HG03280 (cell line): ENCODE results near the gene NBAS.
A peak's percentile ranks its signal among the peaks of the same experiment; 100 is the strongest.
"Not testable (repeated sequence)": the region's sequence is repeated elsewhere in the genome, so short reads cannot be mapped to it uniquely, and the experiment has no call there.

Experiments
- ATAC-seq: cut with Tn5 transposase; IDR thresholded peaks from one replicate; pipeline ENCODE4 v1.9.1; 2021; ENCODE audit warnings: mild to moderate bottlenecking, moderate library complexity; ENCODE audit not compliant: unreplicated experiment

NBAS gene

GRCh38 chr2:15429032-15429431 lies 132.1 kb downstream of the NBAS start:
- ATAC-seq, result no peak

- ATAC-seq, result no peak
Observed at GRCh38 chr2:15427987-15428386, 133.1 kb downstream of the NBAS start.

- no peak for ATAC-seq
Observed at GRCh38 chr2:15426606-15427005, 134.5 kb downstream of the NBAS start.

GRCh38 chr2:15425712-15426111 lies 135.4 kb downstream of the NBAS start:
- ATAC-seq, result no peak

GRCh38 chr2:15421753-15422152 lies 139.4 kb downstream of the NBAS start:
- no peak for ATAC-seq

- ATAC-seq, result no peak
Observed at GRCh38 chr2:15415748-15416147, 145.4 kb downstream of the NBAS start.

GRCh38 chr2:15412779-15413178 lies 148.4 kb downstream of the NBAS start:
- no peak for ATAC-seq

- no peak for ATAC-seq
Observed at GRCh38 chr2:15412309-15412708, 148.8 kb downstream of the NBAS start.

GRCh38 chr2:15410884-15411283 lies 150.2 kb downstream of the NBAS start:
- ATAC-seq, result no peak

GRCh38 chr2:15408759-15409158 lies 152.4 kb downstream of the NBAS start:
- ATAC-seq, result no peak

- ATAC-seq, result no peak
Observed at GRCh38 chr2:15407666-15408065, 153.5 kb downstream of the NBAS start.

GRCh38 chr2:15404511-15404910 lies 156.6 kb downstream of the NBAS start:
- ATAC-seq, result not testable (repeated sequence)

- no peak for ATAC-seq
Observed at GRCh38 chr2:15400240-15400826, 160.8 kb downstream of the NBAS start.

GRCh38 chr2:15399241-15399640 lies 161.9 kb downstream of the NBAS start:
- ATAC-seq, result no peak

- no peak for ATAC-seq
Observed at GRCh38 chr2:15391751-15392150, 169.4 kb downstream of the NBAS start.

- no peak for ATAC-seq
Observed at GRCh38 chr2:15389895-15390294, 171.2 kb downstream of the NBAS start.

GRCh38 chr2:15389326-15389700 lies 171.8 kb downstream of the NBAS start:
- ATAC-seq, result no peak

- ATAC-seq, result no peak
Observed at GRCh38 chr2:15388406-15389325, 172.5 kb downstream of the NBAS start.

GRCh38 chr2:15385184-15385583 lies 175.9 kb downstream of the NBAS start:
- ATAC-seq, result no peak

- no peak for ATAC-seq
Observed at GRCh38 chr2:15383695-15384350, 177.3 kb downstream of the NBAS start.

- peak; percentile 81 for ATAC-seq
Observed at GRCh38 chr2:15378148-15378908, 182.8 kb downstream of the NBAS start.
